H1 (cell line): ENCODE results near the gene ZRANB3. TPM values are rescaled to one million over a fixed set of nuclear protein-coding genes. Genes with fewer than 3 reads are reported as not detected.

ENCODE experiments used
- CTCF ChIA-PET: fragments of 300-600 bp; sonication (Branson Sonifier 250); formaldehyde crosslinking; loops from one replicate; lab custom pipeline; 2021; ENCODE audit not compliant: partially characterized antibody; lab: Charles Lee
- POLR2A ChIA-PET: fragments of 300-600 bp; sonication (Branson Sonifier 250); formaldehyde crosslinking; loops from one replicate; lab custom pipeline; 2021; ENCODE audit warnings: inconsistent platforms; ENCODE audit not compliant: partially characterized antibody; lab: Charles Lee
- DNase-seq, 2 experiments: peaks; one replicate each; pipeline versions ENCODE4 v3.0.0 to v3.0.0-alpha.2; 2010 to 2022; ENCODE audit warnings: low spot score in 2 of 2, low read depth in 1 of 2, mixed read lengths in 1 of 2
- FAIRE-seq: peaks from 2 replicates; lab custom pipeline; 2011; peaks lifted over from hg19 to GRCh38; lab: Jason Lieb, UNC
- H2AFZ ChIP-seq: 2 replicates; pipeline ENCODE4 v1.8.1; 2012; ENCODE audit warnings: low read length, inconsistent platforms
- H2AK5ac ChIP-seq: 2 replicates; pipeline ENCODE4 v1.6.1; 2013; ENCODE audit warnings: low read depth, low read length
- H2BK120ac ChIP-seq: replicated peaks from 2 replicates; pipeline ENCODE3; 2013; ENCODE audit warnings: low read depth, low read length, inconsistent platforms
- H2BK12ac ChIP-seq: 2 replicates; pipeline ENCODE4 v1.6.1; 2013; ENCODE audit warnings: low read depth, low read length
- H2BK15ac ChIP-seq: 2 replicates; pipeline ENCODE4 v1.6.1; 2013; ENCODE audit warnings: low read length
- H2BK20ac ChIP-seq: 2 replicates; pipeline ENCODE4 v1.6.1; 2013; ENCODE audit warnings: low read length
- H2BK5ac ChIP-seq: 2 replicates; pipeline ENCODE4 v1.6.1; 2013; ENCODE audit warnings: low read depth, low read length
- H3K14ac ChIP-seq: 2 replicates; pipeline ENCODE4 v1.6.1; 2013; ENCODE audit warnings: inconsistent platforms; ENCODE audit not compliant: insufficient read length
- H3K18ac ChIP-seq: 2 replicates; pipeline ENCODE4 v1.6.1; 2013; ENCODE audit warnings: low read length; ENCODE audit errors: extremely low read depth
- H3K23ac ChIP-seq: 2 replicates; pipeline ENCODE4 v1.6.1; 2013; ENCODE audit warnings: inconsistent platforms; ENCODE audit not compliant: insufficient read length
- H3K23me2 ChIP-seq: 2 replicates; pipeline ENCODE4 v1.6.1; 2013; ENCODE audit warnings: low read depth, low read length
- H3K27ac ChIP-seq: 2 replicates; pipeline ENCODE4 v1.6.1; 2011; ENCODE audit warnings: low read depth, low read length, inconsistent platforms
- H3K27me3 ChIP-seq, 4 experiments: replicated peaks in 1 of 4; 1 replicate in 1 of 4; 2 replicates in 3 of 4; pipeline versions ENCODE4 v1.6.1 to v1.8.1; 2011 to 2013; ENCODE audit warnings: low read length in 3 of 4, mild to moderate bottlenecking in 3 of 4, inconsistent platforms in 2 of 4, mixed read lengths in 2 of 4, moderate library complexity in 1 of 4; ENCODE audit not compliant: control insufficient read depth in 3 of 4, insufficient read depth in 3 of 4; ENCODE audit errors: extremely low read depth in 1 of 4
- H3K36me3 ChIP-seq, 4 experiments: 2 replicates each; pipeline versions ENCODE4 v1.6.1 to v1.8.1; 2011 to 2013; ENCODE audit warnings: mild to moderate bottlenecking in 4 of 4, low read length in 3 of 4, moderate library complexity in 2 of 4, control low read depth in 1 of 4, inconsistent platforms in 1 of 4; ENCODE audit not compliant: insufficient read depth in 4 of 4, control insufficient read depth in 2 of 4
- H3K4ac ChIP-seq: replicated peaks from 2 replicates; pipeline ENCODE3; 2013; ENCODE audit warnings: low read length, low read depth, mixed read lengths, inconsistent platforms; ENCODE audit not compliant: insufficient read length
- H3K4me1 ChIP-seq, 4 experiments: replicated peaks in 1 of 4; 1 replicate in 1 of 4; 2 replicates in 3 of 4; pipeline versions ENCODE4 v1.6.1 to v1.8.1; 2011 to 2013; ENCODE audit warnings: low read length in 3 of 4, inconsistent platforms in 2 of 4, mixed read lengths in 1 of 4; ENCODE audit not compliant: insufficient read depth in 4 of 4, control insufficient read depth in 3 of 4
- H3K4me2 ChIP-seq, 2 experiments: 2 replicates each; pipeline versions ENCODE4 v1.6.1 to v1.8.1; 2011 to 2013; ENCODE audit warnings: low read depth in 2 of 2, low read length in 2 of 2, control low read depth in 1 of 2, inconsistent platforms in 1 of 2, mild to moderate bottlenecking in 1 of 2; ENCODE audit not compliant: insufficient read depth in 1 of 2
- H3K4me3 ChIP-seq, 4 experiments: fragments of 200-600, 300-600 bp in 1 of 4; sonication (generic), shearing (Covaris generic), sonication (Bioruptor Twin) in 1 of 4; 2 replicates each; pipeline versions ENCODE4 v1.5.1 to v1.8.1; 2011 to 2016; ENCODE audit warnings: low read length in 4 of 4, low read depth in 3 of 4, control low read depth in 2 of 4, inconsistent platforms in 2 of 4, mild to moderate bottlenecking in 2 of 4, mixed read lengths in 1 of 4, moderate library complexity in 1 of 4; ENCODE audit not compliant: insufficient read depth in 2 of 4; ENCODE audit errors: extremely low read depth in 1 of 4
- H3K56ac ChIP-seq: replicated peaks from 2 replicates; pipeline ENCODE3; 2013; ENCODE audit warnings: low read depth, mild to moderate bottlenecking, mixed read lengths, low read length, inconsistent platforms; ENCODE audit not compliant: insufficient read length
- H3K79me1 ChIP-seq: 2 replicates; pipeline ENCODE4 v1.6.1; 2013; ENCODE audit warnings: low read depth, low read length, control low read depth
- H3K79me2 ChIP-seq, 2 experiments: 2 replicates each; pipeline versions ENCODE4 v1.6.1 to v1.8.1; 2012 to 2013; ENCODE audit warnings: low read length in 2 of 2, mild to moderate bottlenecking in 2 of 2, inconsistent platforms in 1 of 2; ENCODE audit not compliant: insufficient read depth in 2 of 2, control insufficient read depth in 1 of 2
- H3K9ac ChIP-seq, 4 experiments: replicated peaks in 1 of 4; 1 replicate in 1 of 4; 2 replicates in 3 of 4; pipeline versions ENCODE4 v1.6.1 to v1.8.1; 2011 to 2013; ENCODE audit warnings: low read depth in 3 of 4, low read length in 3 of 4, control low read depth in 2 of 4, mild to moderate bottlenecking in 2 of 4, moderate library complexity in 2 of 4, inconsistent platforms in 1 of 4; ENCODE audit errors: extremely low read depth in 1 of 4
- H3K9me3 ChIP-seq, 2 experiments: 2 replicates each; pipeline versions ENCODE4 v1.6.1 to v1.8.1; 2012 to 2013; ENCODE audit warnings: mild to moderate bottlenecking in 2 of 2, moderate library complexity in 2 of 2, control low read depth in 1 of 2, inconsistent platforms in 1 of 2, low read depth in 1 of 2, low read length in 1 of 2, mixed read lengths in 1 of 2; ENCODE audit not compliant: insufficient read depth in 2 of 2
- H4K20me1 ChIP-seq, 2 experiments: replicated peaks in 1 of 2; 2 replicates each; pipeline versions ENCODE3 to v1.8.1; 2011 to 2013; ENCODE audit warnings: inconsistent platforms in 2 of 2, low read length in 2 of 2, mild to moderate bottlenecking in 1 of 2; ENCODE audit not compliant: insufficient read depth in 2 of 2, control insufficient read depth in 1 of 2
- H4K5ac ChIP-seq: 2 replicates; pipeline ENCODE4 v1.6.1; 2013; ENCODE audit warnings: low read length, low read depth, mixed read lengths, inconsistent platforms; ENCODE audit not compliant: insufficient read length
- H4K8ac ChIP-seq: 2 replicates; pipeline ENCODE4 v1.8.0; 2013; ENCODE audit warnings: mild to moderate bottlenecking, moderate library complexity, low read length, inconsistent platforms; ENCODE audit not compliant: insufficient read depth; ENCODE audit errors: extremely low read depth
- H4K91ac ChIP-seq: replicated peaks from 2 replicates; pipeline ENCODE3; 2013; ENCODE audit warnings: low read length, mixed read lengths, inconsistent platforms; ENCODE audit not compliant: insufficient read length
- ATF3 ChIP-seq: IDR thresholded peaks from 2 replicates; pipeline ENCODE4 v1.6.1; 2011; ENCODE audit warnings: low read depth, mild to moderate bottlenecking, low read length; ENCODE audit not compliant: insufficient read depth
- CHD1 ChIP-seq: IDR thresholded peaks from 2 replicates; pipeline ENCODE4 v1.6.1; 2012; ENCODE audit warnings: low read depth, low read length, improper control_type of control experiment
- CREB1 ChIP-seq: IDR thresholded peaks from 2 replicates; pipeline ENCODE4 v1.6.1; 2012; ENCODE audit warnings: inconsistent platforms
- EP300 ChIP-seq, 2 experiments: IDR thresholded peaks; 1 replicate in 1 of 2; 2 replicates in 1 of 2; pipeline ENCODE4 v1.6.1; 2011 to 2012; ENCODE audit warnings: low read depth in 2 of 2, low read length in 2 of 2, mild to moderate bottlenecking in 2 of 2, borderline replicate concordance in 1 of 2, inconsistent platforms in 1 of 2, moderate library complexity in 1 of 2
- GTF2F1 ChIP-seq: IDR thresholded peaks from 2 replicates; pipeline ENCODE4 v1.6.1; 2012; ENCODE audit warnings: low read depth, low read length, improper control_type of control experiment, borderline replicate concordance
- MAX ChIP-seq: IDR thresholded peaks from 2 replicates; pipeline ENCODE4 v1.6.1; 2012; ENCODE audit warnings: inconsistent platforms
- RFX5 ChIP-seq: IDR thresholded peaks from 2 replicates; pipeline ENCODE4 v1.6.1; 2011; ENCODE audit warnings: low read depth, low read length, improper control_type of control experiment, borderline replicate concordance
- RXRA ChIP-seq: IDR thresholded peaks from 2 replicates; pipeline ENCODE4 v1.6.1; 2011; ENCODE audit warnings: low read depth, mild to moderate bottlenecking, low read length, moderate library complexity; ENCODE audit not compliant: insufficient read depth
- SP4 ChIP-seq: IDR thresholded peaks from 2 replicates; pipeline ENCODE4 v1.6.1; 2012; ENCODE audit warnings: low read length, inconsistent platforms
- TAF1 ChIP-seq: IDR thresholded peaks from 2 replicates; pipeline ENCODE4 v1.6.1; 2011; ENCODE audit warnings: mild to moderate bottlenecking, low read depth, low read length
- TEAD4 ChIP-seq: IDR thresholded peaks from 2 replicates; pipeline ENCODE4 v1.6.1; 2012; ENCODE audit warnings: low read depth, low read length, inconsistent platforms, mixed read lengths
- WGBS, 2 experiments: shearing (Covaris generic) in 1 of 2; methylation state at CpG; one replicate each; pipeline versions ENCODE4 v1.1.6 to v1.1.7; 2013 to 2015; ENCODE audit warnings: low lambda C conversion rate in 2 of 2, mixed read lengths in 2 of 2, inconsistent platforms in 1 of 2, low coverage in 1 of 2, missing lambda C conversion rate in 1 of 2; ENCODE audit not compliant: insufficient replicate concordance in 2 of 2, insufficient coverage in 1 of 2, insufficient read length in 1 of 2; ENCODE audit errors: extremely low coverage in 1 of 2, missing lambda C conversion rate in 1 of 2; 5-methylcytosine and 5-hydroxymethylcytosine counted together
- polyA plus RNA-seq, 7 experiments: library from polyadenylated mRNA; depleted of rRNA in 3 of 7; stranded (reverse) in 5 of 7; unstranded in 2 of 7; fragments of >200 nt in 5 of 7; fragments of 200-250 nt in 2 of 7; gene quantifications; 1 replicate in 5 of 7; 2 replicates in 1 of 7; 4 replicates in 1 of 7; pipeline versions ENCODE4 v1.2.1 to v1.2.3, GENCODE V29; 2011 to 2013; ENCODE audit warnings: missing spikeins in 2 of 7, mixed read lengths in 2 of 7
- total RNA-seq: library from RNA; stranded (reverse); fragmentation: NEBNext Ultra II Directional; extraction: Animal tissue kit (Norgen Biotek cat#: 25700); gene quantifications from 2 replicates; pipeline ENCODE4 v1.2.1, GENCODE V29; 2021

Gene ZRANB3
- total and polyA plus RNA-seq, 2 of the 8 experiments (the other 6 are each of a cell fraction or from before 2014, with no cell fraction given): 4.5 to 19.3 TPM

GRCh38 chr2:135149251-135149650, 381.8 kb downstream of the ZRANB3 start:
- no peak overlapping the region for H3K4me3 ChIP-seq
- H2AK5ac ChIP-seq: no peak overlapping the region
- 88% methylated on average over 1 of the region's 1 CpG; no CpG with 5 or more reads in 1 of the 2 experiments for WGBS, 2 experiments
- no peak overlapping the region for H2BK20ac ChIP-seq
- POLR2A ChIA-PET: no interaction called here
- H4K91ac ChIP-seq: no peak overlapping the region
- no peak overlapping the region for H3K9ac ChIP-seq
- no peak overlapping the region for H2BK15ac ChIP-seq
- no peaks in the 10 kb centered on the region for H3K79me2 ChIP-seq
- H3K23me2 ChIP-seq: peaks cover 2% of the 10 kb centered on the region; the same call in 1 of the 2 replicates
- CTCF ChIA-PET: interaction anchor here (0.9 kb wide), 1 partner anchor 58 kb away, joined by 3 read pairs; no protein-coding TSS in a partner anchor
- no peak overlapping the region for H3K18ac ChIP-seq
- H2BK5ac ChIP-seq: no peak overlapping the region
- H4K20me1 ChIP-seq: no peaks in the 10 kb centered on the region
- no peak overlapping the region for H2AFZ ChIP-seq
- peaks cover 0 to 28% (median 12%) of the 10 kb centered on the region in 4 experiments; a peak in 5 of 8 replicates for H3K36me3 ChIP-seq
- H3K14ac ChIP-seq: no peak overlapping the region
- no peak overlapping the region for H4K5ac ChIP-seq
- H3K27me3 ChIP-seq: no peaks in the 10 kb centered on the region
- no peaks in the 10 kb centered on the region for H3K9me3 ChIP-seq
- peaks cover 0 to 3% (median under 1%) of the 10 kb centered on the region in 4 experiments; a peak in 3 of 7 replicates for H3K4me1 ChIP-seq
- H3K56ac ChIP-seq: no peak overlapping the region
- H3K23ac ChIP-seq: no peak overlapping the region
- FAIRE-seq: no peak
- no peak overlapping the region for H3K27ac ChIP-seq
- no peaks in the 10 kb centered on the region for H3K79me1 ChIP-seq
- H3K4me2 ChIP-seq: no peak overlapping the region
- no peak overlapping the region for H2BK12ac ChIP-seq
- no peak overlapping the region for H4K8ac ChIP-seq
- H2BK120ac ChIP-seq: no peak overlapping the region
- no peak overlapping the region for H3K4ac ChIP-seq
- no peak for DNase-seq
- TF ChIP-seq CREB1 (no peak), EP300 (IDR thresholded peaks at IDR 0.05; ENCODE audit: borderline replicate concordance in 1 of 2, low read depth in 2 of 2, low read length in 2 of 2) (no peak), TAF1 (no peak), SP4 (no peak), MAX (no peak), CHD1 (no peak), GTF2F1 (no peak), RFX5 (no peak), TEAD4 (no peak), ATF3 (no peak), RXRA (no peak)
